ENCODE data around the gene AP1B1.

AP1B1 gene

DNA sequence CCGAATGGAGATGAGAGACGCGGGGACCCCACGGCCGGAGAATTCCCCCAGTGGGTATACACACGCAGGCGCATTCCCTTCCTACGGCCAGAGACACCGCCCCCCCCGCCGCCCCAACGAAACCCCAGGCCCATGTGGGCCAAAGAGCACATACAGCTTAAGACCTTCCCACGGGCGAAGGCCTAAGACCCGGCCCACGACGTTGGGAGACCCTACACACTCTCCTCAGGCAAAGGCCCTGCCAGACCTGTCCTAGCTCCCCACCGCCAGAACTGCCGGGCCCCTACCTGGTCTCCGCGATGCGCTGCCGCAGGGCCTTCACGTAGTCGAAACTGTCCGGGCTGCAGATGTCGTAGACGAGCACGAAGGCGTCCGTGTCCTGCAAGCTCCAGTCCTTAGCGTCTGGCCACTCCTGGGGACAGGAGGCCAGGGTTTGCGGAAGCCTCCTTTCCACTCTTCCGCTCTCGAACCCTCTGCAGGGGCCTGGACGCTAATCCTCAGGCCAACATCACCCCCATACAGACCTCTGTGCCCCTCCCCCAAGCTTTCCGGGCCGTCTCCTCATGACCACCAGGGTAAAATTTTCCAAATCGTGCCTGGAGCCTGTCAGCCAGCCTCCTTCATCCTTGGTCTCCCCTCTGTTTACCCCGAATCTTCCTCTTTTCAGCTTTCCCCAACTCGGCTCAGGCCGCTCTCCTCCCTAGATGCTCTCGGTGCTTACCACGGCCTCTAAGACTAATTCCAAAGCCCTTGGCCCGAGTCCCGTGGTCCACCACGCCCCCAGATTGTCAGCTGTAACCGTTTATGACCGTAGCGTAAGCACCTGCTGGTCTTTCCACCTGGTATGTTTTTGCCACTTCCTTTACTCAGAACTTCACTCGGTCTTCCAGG, 74.5 kb downstream of the AP1B1 start:
- DNase-seq (ENCODE audit: low read depth): no peak

DNA sequence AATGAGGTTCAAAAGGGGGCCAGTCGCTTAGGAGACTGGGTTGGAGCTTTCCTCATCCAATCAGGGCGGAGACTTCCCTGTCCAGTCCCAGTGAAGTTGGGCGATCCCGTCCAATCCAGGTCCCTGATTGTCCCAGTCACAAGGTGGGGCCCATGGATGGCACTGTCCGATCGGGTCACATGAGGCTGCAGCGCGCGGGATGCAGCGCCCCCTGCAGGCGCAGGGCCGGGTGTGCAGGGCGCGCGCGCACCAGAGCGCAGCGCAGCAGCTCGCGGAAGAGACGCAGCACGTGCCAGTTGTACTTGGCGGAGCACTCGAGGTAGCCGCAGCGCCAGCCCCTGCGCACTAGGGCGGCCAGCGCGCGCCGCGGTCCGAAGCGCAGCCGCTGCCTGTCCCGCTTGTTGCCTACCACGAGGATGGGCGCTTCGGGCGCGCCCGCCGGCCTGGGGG, 75.2 kb downstream of the AP1B1 start:
- no peak for DNase-seq (ENCODE audit: low read depth)

DNA sequence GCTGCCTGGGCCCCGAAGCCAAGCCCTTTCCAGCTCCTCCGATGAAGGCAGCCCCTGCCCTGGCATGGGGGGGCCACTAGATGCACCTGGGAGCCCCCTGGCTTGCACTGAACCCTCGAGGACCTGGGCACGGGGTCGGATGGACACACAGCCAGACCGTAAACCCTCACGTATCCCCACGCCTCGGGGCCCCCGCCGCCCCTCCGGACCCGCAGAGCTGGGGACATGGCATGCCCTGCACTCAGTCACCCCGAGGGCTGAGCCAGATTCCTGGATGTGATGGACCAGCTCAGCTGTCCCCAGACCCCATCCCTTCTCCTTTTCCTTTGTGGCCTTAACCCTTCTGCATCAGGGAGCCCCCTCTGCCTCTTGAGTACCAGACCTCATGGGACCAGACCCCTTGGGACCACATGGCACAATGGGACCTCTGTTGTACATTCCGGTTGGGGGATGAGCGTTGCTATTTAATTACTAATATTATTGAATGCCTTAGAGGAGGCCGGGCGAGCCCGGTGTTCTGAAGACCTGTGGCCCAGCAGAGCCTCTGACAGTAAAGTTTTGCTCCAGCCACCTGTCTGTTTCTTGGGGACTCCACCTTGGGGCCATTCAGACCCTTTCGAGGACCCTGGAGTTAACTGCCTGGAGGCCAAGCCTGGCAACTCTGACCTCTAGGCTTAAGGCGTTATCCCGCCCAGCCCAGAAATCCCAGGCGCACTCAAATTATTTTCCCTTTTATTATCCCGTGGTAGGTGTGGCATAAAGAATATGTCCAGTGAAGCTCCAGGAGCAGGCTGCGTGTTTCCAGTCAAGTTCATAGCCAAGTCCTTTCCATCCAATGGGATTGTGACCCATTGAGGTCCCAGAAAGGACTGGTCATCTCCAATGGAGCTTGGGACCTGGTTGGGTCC, 75.9 kb downstream of the AP1B1 start:
- DNase-seq (ENCODE audit: low read depth): no peak

DNA sequence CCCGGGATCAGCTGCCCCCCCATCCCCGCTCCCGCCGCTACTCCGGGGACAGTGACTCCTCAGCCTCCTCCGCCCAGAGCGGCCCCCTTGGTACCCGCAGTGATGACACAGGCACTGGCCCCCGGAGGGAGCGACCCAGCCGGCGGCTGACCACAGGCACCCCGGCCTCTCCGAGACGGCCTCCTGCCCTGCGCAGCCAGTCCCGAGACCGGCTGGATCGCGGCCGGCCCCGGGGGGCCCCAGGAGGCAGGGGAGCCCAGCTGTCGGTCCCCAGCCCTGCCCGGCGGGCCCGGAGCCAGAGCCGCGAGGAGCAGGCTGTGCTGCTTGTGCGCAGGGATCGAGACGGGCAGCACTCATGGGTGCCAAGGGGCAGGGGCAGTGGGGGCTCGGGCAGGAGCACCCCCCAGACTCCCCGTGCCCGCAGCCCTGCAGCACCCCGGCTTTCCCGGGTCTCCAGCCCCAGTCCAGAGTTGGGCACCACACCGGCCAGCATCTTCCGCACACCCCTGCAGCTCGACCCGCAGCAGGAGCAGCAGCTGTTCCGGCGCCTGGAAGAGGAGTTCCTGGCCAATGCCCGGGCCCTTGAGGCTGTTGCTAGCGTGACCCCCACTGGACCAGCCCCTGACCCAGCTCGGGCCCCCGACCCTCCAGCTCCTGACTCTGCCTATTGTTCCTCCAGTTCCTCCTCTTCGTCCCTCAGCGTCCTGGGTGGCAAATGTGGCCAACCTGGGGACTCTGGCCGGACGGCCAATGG, 76.7 kb downstream of the AP1B1 start:
- no peak for DNase-seq (ENCODE audit: low read depth)

DNA sequence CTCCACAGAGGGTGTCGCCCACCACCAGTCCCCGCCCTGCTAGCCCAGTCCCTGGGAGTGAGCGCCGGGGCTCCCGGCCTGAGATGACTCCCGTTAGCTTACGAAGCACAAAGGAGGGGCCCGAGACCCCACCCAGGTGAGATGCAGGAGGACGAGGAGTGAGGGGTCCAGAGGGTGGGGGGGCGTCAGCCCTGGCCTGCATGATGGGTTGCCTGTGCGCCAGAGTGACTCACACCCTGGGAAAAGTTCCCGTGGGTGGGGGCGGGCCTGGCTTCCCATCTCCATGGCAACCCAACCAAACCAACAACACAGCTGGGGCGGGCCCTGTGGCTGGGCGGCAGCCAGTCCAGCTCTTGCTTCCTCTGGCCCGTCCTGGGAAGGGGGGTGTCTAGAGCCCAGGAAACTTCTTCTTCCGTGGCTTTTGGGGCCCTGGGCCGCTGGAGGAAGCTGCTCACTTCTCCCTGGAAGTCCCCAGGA, 77.5 kb downstream of the AP1B1 start:
- peak; percentile 45 for DNase-seq (ENCODE audit: low read depth)

DNA sequence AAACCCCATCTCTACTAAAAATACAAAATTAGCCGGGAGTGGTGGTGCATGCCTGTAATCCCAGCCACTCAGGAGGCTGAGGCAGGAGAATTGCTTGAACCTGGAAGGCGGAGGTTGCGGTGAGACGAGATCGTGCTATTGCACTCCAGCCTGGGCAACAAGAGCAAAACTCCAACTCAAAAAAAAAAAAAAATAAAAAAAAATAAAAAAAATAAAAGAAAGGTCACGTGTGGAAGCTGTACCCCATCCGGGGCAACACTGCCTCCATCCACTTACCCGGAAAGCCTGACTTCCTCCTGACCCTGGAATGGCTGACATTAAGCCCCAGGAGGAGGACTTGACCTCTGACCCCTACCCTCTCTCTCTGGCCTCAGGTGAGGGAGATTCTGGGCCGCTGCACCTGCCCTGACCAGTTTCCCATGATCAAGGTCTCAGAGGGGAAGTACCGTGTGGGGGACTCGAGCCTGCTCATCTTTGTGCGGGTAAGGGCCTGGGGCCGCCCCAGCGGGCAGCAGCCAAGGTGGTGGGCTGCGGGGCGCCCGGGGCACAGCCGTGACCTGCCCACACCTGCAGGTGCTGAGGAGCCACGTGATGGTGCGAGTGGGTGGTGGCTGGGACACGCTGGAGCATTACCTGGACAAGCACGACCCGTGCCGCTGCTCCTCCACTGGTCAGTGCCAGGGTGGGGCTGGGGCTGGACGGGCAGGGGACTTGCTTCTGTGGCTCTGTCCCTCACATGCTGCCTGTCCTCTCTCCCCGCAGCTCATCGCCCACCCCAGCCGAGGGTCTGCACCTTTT, 78.1 kb downstream of the AP1B1 start:
- DNase-seq (ENCODE audit: low read depth): no peak

DNA sequence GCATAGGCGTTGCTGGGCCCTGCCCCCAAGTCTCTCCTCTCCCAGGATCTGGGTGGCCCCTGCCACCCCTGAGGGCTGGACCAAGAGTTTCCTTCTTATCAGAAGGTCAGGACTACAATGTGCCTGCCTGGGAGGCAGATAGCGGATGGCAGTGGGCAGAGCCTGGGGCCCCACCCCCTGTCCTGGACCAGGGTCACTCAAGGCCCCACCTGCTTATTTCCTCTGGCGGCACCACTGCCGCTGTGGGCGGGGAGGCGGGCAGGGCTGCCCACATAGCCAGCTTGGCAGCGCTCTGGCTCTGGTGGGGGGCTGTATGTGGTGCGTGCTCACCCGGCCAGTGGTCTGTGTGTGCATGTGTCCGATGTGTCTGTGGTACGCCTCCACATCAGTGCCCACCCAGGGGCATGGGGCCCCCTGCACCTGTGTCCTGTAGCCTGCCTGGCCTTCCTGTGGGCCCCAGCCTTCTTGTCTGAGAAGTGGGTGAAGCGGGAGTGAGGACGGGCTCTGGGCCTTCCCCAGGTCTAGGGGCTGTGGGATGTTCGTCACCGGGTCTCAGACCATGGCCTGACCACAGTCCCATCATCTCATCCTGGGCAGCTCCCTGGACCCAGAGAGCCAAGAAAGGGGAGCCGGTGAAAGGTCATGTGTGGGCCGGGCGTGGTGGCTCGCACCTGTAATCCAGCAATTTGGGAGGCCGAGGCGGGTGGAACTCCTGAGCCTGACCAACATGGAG, 78.9 kb downstream of the AP1B1 start:
- DNase-seq (ENCODE audit: low read depth): no peak

DNA sequence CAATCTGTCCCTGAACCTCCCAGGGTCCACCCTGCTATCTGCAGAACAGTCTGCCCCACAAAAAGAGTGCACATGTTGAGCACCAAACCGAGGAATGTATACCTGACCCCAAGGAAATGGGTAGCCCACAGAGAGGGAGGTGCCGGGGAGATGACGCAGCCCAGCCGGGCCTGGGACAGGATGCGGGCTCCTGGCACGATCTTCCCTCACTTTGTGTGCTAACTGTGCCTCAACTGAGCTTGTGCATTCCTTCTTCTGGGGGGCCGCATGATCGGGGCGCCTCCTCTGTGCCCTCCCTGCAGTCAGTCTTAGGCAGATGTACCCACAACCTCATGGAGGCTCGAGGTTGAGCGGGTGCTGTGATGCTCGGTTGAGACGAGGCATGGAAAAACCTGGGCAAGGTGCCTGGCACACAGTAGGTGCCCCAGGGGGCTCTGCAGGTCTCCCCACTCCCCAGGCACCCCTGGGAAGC, 79.5 kb downstream of the AP1B1 start:
- DNase-seq (ENCODE audit: low read depth): no peak

DNA sequence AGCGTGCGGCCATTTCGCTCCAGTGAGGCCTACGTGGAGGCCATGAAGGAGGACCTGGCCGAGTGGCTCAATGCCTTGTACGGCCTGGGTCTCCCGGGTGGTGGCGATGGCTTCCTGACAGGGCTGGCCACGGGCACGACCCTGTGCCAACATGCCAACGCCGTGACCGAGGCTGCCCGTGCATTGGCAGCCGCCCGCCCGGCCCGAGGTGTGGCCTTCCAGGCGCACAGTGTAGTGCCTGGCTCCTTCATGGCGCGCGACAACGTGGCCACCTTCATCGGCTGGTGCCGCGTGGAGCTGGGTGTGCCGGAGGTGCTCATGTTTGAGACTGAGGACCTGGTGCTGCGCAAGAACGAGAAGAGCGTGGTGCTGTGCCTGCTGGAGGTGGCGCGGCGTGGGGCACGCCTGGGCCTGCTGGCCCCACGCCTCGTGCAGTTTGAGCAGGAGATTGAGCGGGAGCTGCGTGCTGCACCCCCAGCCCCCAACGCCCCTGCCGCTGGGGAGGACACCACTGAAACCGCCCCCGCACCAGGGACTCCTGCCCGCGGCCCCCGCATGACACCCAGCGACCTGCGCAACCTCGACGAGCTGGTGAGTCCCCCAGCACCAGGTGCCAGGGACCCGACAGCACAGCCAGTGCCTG, 80.1 kb downstream of the AP1B1 start:
- no peak for DNase-seq (ENCODE audit: low read depth)

DNA sequence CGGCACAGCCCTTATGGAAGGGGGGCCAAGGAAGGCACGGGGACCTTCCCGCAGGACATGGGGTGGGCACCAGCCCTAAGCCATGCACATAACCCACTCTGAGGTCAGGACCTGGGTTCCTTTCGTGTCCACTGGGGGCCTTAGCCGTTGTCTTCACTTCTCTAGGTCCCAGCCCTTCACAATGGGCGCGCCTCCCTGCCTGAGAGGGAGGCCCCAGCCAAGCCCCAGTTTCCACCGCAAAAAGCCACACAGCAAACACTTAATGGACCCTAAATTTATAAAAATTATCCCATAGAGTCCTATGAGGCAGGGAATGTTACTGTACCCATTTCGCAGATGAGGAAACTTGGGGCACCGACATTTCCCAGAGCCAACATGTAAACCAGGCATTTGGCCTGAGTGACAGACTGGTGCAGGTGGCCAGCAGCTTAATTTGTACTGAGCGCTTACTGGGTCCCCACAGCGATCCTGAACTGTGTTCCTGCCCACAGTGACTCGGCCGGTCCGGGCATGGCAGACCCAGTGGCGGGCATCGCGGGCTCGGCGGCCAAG, 80.7 kb downstream of the AP1B1 start:
- no peak for DNase-seq (ENCODE audit: low read depth)

DNA sequence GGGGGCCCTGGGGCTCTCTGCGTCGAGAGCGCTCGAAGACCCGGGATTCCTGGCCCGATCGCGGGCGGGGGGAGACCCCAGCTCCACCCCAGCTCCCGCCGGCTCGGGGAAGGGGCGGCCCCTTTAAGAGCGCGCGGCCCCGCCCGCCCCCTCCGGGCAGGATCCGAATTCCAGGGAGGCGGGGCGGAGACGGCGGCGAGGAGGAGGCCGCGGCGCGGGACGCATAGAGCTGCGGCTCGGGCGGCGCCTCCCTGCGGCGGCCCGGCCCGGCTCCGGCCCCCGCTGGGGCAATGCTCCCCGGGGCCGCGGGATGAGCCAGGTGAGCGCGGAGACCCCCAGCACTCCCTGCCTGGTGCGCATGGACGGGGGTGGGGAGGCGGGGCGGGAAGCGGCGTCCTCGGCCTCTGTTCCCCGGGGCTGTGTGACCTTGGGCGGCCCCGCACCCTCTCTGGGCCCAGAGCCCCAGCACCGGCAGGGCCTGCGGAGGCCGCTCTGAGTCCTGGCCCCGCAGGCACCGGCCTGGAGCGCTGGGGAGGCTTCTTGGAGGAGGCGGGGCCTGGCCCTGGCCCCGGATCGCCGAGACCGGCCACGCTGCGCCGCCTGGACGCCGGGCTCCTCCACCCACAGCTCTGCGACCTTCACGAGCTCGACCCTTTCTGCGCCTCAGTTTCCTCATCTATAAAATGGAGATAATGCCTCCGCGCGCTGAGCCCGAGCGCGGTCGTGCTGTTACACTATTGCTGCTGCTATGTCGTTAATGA, 81.4 kb downstream of the AP1B1 start:
- DNase-seq (ENCODE audit: low read depth): no peak

DNA sequence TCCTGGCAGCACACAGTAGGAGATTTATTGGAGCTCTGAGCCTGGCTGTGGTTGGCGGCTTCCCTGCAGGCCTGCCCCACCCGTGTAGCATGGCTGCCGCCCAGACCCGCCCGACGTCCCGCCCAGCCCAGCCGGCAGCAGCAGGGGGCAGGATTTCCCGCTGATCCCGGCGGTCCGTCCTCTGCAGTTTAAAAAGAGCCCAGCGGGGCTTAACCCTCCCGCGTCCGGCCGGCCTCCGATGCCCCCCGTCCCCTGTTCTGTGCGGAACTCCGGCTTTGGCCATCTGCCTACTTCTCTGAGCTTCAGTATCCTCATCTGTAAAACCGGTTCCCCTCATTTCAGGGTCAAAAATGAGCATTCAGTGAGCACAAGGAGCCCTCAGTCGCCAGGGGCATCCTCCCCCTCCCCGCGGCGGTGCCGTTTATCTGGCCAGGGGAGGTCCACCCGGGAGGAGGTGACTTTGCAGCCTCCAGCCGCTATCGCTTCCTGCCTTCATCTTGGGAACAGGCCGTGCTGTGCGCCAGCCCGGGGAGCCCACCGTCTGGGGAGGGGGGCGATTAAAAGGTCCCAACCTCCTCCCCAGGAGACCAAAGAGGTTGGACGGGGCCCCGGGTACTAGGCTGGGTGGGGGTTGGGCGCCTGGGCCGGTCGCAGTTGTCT, 82.1 kb downstream of the AP1B1 start, which contains the start of gene GAS2L1:
GAS2L1 (plus strand) TSS at position 476 of the 660 bp plus-strand sequence. CDS start 1,456 bp downstream, outside the sequence.
- peak; percentile 13 for DNase-seq (ENCODE audit: low read depth)

DNA sequence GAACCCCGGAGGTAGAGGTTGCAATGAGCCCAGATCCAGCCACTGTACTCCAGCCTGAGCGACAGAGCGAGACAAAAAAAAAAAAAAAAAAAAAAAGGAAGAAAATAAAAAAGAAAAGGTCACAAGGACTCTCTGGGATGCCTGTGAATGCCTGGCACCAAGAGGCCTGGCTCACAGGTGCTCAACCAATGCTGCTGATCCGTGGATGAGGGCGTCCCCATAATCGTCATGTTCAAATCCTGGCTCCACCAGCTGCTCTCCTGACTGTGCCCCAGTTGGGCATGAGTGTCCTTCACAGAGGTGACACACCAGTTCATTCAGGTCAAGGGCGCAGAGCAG, 82.6 kb downstream of the AP1B1 start:
- DNase-seq (ENCODE audit: low read depth): no peak

DNA sequence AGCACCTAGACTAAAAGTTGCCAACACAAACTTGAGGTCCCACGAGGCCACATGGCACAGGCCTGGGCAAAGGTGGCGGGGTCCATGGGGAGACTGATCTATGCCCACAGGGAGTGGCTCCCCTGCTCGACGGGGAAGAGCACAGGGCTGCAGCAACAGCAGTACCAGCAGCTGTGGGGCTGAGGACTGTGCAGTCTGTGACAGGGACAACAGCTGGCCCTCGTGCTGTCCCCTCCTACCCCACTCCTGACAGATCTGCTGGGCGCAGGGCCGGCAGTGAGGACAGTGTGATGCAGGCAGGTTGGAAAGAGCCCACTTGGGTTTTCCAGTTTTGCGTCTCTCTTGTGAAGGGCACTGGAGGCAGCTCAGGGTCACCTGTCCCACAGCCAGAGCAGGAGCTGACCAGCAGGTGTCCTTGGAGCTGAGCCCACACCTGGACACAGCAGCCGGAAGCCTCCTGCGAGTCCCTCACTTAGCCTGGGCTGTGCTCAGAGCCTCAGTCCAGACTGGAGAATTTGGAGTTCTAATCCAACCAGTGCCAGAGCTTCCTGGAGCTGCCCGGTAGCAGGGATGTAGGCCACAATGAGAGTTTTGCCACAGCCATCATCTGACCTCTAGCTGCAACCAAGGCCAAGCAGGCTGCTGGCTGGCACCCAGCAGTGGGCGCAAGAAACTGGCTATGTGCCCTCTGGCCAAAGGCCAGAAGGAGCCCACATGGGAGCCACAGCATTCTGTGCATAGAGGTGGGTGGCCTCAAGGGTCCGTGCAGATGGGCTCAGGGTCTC, 85.5 kb downstream of the AP1B1 start:
- no peak for DNase-seq (ENCODE audit: low read depth)

DNA sequence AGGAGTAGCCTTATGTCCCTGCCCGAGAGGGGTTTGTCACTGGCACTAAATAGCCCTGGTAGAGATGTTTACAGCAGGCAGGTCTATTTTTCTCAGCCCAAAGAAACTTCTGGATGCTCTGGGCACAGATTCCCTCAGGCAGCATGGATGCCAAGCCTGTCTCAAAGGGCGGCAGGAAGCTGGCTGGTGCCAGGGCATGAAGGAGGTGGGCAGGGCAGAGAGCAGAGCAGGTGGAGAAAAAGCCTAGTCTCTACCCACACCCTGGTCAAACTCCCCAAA, 86.0 kb downstream of the AP1B1 start:
- DNase-seq (ENCODE audit: low read depth): no peak

DNA sequence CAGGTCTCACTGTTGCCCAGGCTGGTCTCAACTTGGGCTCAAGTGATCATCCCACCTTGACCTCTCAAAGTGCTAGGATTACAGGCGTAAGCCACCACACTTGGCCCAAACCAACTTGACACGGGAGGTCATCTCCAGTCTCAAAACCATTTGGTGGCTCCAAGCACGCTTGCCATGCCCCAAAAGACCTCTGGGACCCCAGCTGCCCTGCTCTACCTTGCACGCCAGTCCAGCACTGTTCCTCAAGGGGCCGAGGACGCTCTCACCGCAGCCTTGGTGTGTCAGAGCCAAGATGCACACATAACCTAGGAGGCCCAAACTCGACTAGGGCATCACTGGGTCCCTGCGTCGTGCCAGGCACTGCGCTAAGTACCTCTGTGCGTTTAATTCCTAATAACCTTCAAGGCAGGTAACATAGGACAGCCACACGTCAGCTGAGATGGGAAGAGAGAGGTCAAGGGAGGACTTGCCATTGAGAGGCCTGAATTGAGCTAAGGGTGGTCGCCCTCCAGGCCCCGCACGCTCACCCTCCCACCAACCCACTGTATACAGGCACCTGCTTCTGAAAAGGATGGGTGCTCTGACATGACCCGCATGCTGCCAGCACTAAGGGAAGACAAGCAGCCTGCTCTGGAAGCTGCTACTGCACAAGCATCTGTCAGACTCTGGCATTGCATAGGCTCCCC, 86.5 kb downstream of the AP1B1 start:
- DNase-seq (ENCODE audit: low read depth): no peak

Measured in stimulated activated CD4-positive, alpha-beta T cell treated with anti-CD3 and anti-CD28 coated beads, Interleukin-2, amount 100 ng/mL, for 4 hours (primary cell).